Measurements from ENCODE around the gene NHSL1. TPM values are rescaled to one million over a fixed set of nuclear protein-coding genes. Genes with fewer than 3 reads are reported as not detected.

NHSL1 gene
- total and polyA plus RNA-seq, 9 donors = 0.84 to 7.1 (median 2.6) TPM

DNA sequence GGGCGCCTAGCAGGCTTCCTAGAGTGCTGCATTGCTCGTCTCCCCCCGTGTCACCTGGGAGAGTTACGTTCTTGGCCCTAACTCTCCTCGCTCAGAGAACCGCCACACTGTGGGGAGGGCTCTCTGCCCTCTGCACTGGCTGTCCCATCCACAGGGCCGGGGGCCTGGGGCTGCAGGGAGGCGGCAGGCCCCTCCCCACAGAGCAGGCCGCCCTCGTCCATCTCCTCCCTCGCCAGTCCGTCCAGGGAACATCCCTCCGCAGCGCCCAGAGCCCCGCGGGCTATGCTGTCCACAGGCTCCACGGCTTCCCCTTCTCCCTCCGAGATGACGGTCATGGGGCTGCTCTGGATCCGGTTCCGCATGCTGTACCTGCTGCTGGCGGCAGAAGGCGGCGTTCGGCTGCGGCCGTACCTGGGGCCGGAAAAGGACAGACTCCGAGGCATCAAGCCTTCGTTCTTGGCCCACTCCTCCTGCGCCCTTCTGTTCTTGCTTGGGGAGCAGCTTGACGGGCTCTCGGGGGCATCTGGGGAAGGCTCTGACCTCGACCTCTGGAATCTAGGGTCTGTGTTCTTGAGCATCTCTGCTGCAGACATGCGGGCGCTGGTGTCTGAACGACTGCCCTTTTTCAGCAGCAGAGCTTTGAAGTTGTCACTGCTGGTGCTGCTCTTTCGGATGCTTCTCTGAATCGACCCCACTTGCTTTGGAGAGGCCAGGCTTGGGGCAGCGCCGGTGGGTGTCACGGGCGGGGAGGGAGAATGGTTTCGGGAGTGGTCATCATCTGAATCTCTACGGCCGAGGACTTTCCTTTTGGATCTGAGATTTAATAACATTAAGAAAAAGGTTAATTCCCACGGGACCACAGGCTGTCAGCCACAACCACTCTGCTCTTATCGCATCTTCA is 75.0 kb downstream of the NHSL1 start:
- Histone ChIP-seq H3K36me3 (no peaks in the 10 kb centered on the region), H3K27ac (no peak overlapping the region), H3K4me1 (ENCODE audit: insufficient read depth) (no peaks in the 10 kb centered on the region), H3K4me3 (no peak overlapping the region), H3K27me3 (no peaks in the 10 kb centered on the region), H3K9me3 (no peaks in the 10 kb centered on the region)
- no peak for TF ChIP-seq CTCF (IDR thresholded peaks at IDR 0.05)
- intact Hi-C loops (cut with DNase I) = loop anchor here in 1 of 4 donors (10.0 kb wide), 1 partner anchor 341 kb away; no protein-coding TSS in a partner anchor
- 89 to 91% (median 90%) methylated on average over 48 of the region's 48 CpGs for WGBS, 3 donors
- DNase-seq = no peak

DNA sequence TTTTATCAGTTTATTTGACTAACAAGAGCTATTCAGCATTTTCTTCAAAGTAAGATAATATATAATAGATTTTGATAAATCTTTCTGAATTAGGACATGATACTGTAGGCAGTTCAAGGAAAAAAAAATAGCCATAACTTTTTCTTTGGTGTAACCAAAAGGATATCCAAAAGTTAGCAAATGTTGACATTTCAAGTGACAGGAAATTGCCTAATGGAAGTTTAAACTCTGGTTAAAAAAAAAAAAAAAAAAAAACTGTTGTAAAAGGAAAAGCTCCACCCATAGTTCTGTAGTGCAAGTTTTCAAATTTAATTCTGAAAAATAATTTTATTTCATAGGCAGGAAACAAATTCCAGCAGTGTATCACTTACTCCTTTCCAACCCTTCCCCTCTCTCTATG is 76.4 kb downstream of the NHSL1 start:
- Histone ChIP-seq H3K27ac (no peak overlapping the region), H3K4me3 (no peak overlapping the region), H3K36me3 (no peaks in the 10 kb centered on the region), H3K4me1 (ENCODE audit: insufficient read depth) (no peaks in the 10 kb centered on the region), H3K9me3 (no peaks in the 10 kb centered on the region), H3K27me3 (no peaks in the 10 kb centered on the region)
- TF ChIP-seq POLR2A (IDR thresholded peaks at IDR 0.05) = no peak
- TF ChIP-seq CTCF (IDR thresholded peaks at IDR 0.05) = no peak
- no peak for TF ChIP-seq EP300 (IDR thresholded peaks at IDR 0.05)
- no peak for DNase-seq
- intact Hi-C loops (cut with DNase I) = loop anchor here in 1 of 4 donors (10.0 kb wide), 1 partner anchor 342 kb away; no protein-coding TSS in a partner anchor

GRCh38 chr6:138421608-138422007 is 77.7 kb downstream of the NHSL1 start:
- H3K27ac ChIP-seq = no peak overlapping the region
- H3K27me3 ChIP-seq = no peaks in the 10 kb centered on the region
- no peaks in the 10 kb centered on the region for H3K4me1 ChIP-seq (ENCODE audit: insufficient read depth)
- no peak for DNase-seq
- H3K36me3 ChIP-seq = no peaks in the 10 kb centered on the region
- TF ChIP-seq CTCF (IDR thresholded peaks at IDR 0.05) (no peak), POLR2A (IDR thresholded peaks at IDR 0.05) (no peak), EP300 (IDR thresholded peaks at IDR 0.05) (no peak)
- no peak overlapping the region for H3K4me3 ChIP-seq
- WGBS, 3 donors = 89 to 97% (median 94%) methylated on average over 10 of the region's 10 CpGs
- no peaks in the 10 kb centered on the region for H3K9me3 ChIP-seq
- intact Hi-C loops (cut with DNase I) = loop anchor here in 1 of 4 donors (10.0 kb wide), 1 partner anchor 343 kb away; no protein-coding TSS in a partner anchor

DNA sequence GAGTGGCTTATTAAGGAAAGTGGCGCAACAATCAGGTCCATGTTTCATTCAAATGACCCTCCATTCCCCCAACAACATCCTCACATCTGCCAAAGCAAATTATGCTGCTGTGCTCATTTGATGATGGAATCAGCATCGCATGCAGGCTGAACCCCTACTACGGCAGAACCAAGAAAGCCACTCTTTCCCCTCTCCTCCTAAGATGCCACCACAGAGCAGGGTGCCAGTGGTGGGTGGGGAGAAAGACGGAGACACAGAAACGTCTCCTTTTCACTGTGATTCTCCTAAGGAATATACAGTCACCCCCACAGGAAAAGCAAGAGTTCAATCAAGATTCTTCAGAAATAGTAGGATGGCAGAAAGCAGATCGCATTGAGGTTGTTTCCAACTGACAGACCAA is 78.2 kb downstream of the NHSL1 start:
- no peak for DNase-seq
- WGBS, 3 donors = 76 to 88% (median 85%) methylated on average over 6 of the region's 6 CpGs
- intact Hi-C loops (cut with DNase I) = loop anchor here in 1 of 4 donors (10.0 kb wide), 1 partner anchor 344 kb away; no protein-coding TSS in a partner anchor
- no peak overlapping the region for H3K4me3 ChIP-seq
- no peaks in the 10 kb centered on the region for H3K9me3 ChIP-seq
- H3K4me1 ChIP-seq (ENCODE audit: insufficient read depth) = no peaks in the 10 kb centered on the region
- H3K27ac ChIP-seq = no peak overlapping the region
- TF ChIP-seq EP300 (IDR thresholded peaks at IDR 0.05) = no peak
- no peak for TF ChIP-seq CTCF (IDR thresholded peaks at IDR 0.05)
- no peak for TF ChIP-seq POLR2A (IDR thresholded peaks at IDR 0.05)
- H3K36me3 ChIP-seq = no peaks in the 10 kb centered on the region
- no peaks in the 10 kb centered on the region for H3K27me3 ChIP-seq

Data from ovary (tissue), 9 donors.